Pancreas (tissue), 10 donors: ENCODE measurements around the gene FAM89A. TPM values are rescaled to one million over a fixed set of nuclear protein-coding genes. Genes with fewer than 3 reads are reported as not detected.

ENCODE experiments used
- ATAC-seq, 4 donors: fragments of 200-7000 bp; cut with Tn5 transposase; one replicate each; pipeline versions ENCODE4 v1.8.0 to v1.9.1; 2020; ENCODE audit warnings: mild to moderate bottlenecking in 4 of 4, moderate library complexity in 4 of 4
- DNase-seq, 6 donors: peaks; one replicate each; pipeline ENCODE4 v3.0.0-alpha.2; 2020
- FAIRE-seq: peaks from 2 replicates; lab custom pipeline; 2012; peaks lifted over from hg19 to GRCh38; lab: Jason Lieb, UNC
- H3K27ac ChIP-seq, 4 donors: fragments of 200-600 bp; sonication (generic); 1 replicate in 3 of 4; 2 replicates in 1 of 4; pipeline versions ENCODE4 v1.5.0 to v1.8.0; 2020
- H3K27me3 ChIP-seq, 4 donors: fragments of 200-600 bp; one replicate each; pipeline ENCODE4 v1.8.0; 2021
- H3K36me3 ChIP-seq, 3 donors: fragments of 200-600 bp; sonication (generic) in 1 of 3; one replicate each; pipeline versions ENCODE4 v1.5.0 to v1.8.0; 2020 to 2021
- H3K4me1 ChIP-seq, 3 donors: fragments of 200-600 bp; one replicate each; pipeline ENCODE4 v1.8.0; 2021
- H3K4me3 ChIP-seq, 4 donors: fragments of 200-600 bp; sonication (generic) in 2 of 4; one replicate each; pipeline versions ENCODE4 v1.5.0 to v1.8.0; 2020 to 2021
- H3K9me3 ChIP-seq, 4 donors: fragments of 200-600 bp; one replicate each; pipeline ENCODE4 v1.8.0; 2021
- CTCF ChIP-seq, 4 donors: fragments of 200-600 bp; sonication (generic) in 3 of 4; IDR thresholded peaks; one replicate each; pipeline versions ENCODE4 v1.5.0 to v1.8.0; 2021; ENCODE audit warnings: antibody characterized with exemption in 4 of 4
- WGBS, 2 donors: extraction: QIAGEN DNeasy Blood & Tissue Kit; methylation state at CpG; one replicate each; pipeline ENCODE4 v1.1.7; 2013; 5-methylcytosine and 5-hydroxymethylcytosine counted together
- intact Hi-C, 3 donors: fragments of 100-400 bp; cut with DNase I; formaldehyde crosslinking; loops; one replicate each; pipeline versions ENCODE4 v1.11.1 to v1.14.2; 2022
- polyA plus RNA-seq, 2 donors: library from polyadenylated mRNA; stranded (reverse); fragments of 200-250 nt; gene quantifications; one replicate each; pipeline ENCODE4 v1.2.3, GENCODE V29; 2013
- total RNA-seq, 6 donors: library from RNA; stranded (reverse); fragmentation: NEBNext Ultra II Directional in 4 of 6; extraction: Animal tissue kit (Norgen Biotek cat#: 25700) in 4 of 6; gene quantifications; one replicate each; pipeline versions ENCODE4 v1.2.1 to v1.2.4, GENCODE V29; 2021 to 2023
- donor health status: healthy with polysubstance abuse.
- donor health status: DM: no; HTN: no; CAD: no; lungs with moderate emphysema.
- donor health status: DM: no; HTN: no; CAD: no.
- donor health status: control.
- donor health status: control.
- donor health status: Bipolar disorder and iron deficiency.
- donor health status: DM: yes; HTN: yes; CAD: no.
- donor health status: DM: no; HTN: no; CAD: no.
- donor health status: DM: no; HTN: no; CAD: no.
- donor health status: DM: yes; HTN: yes; CAD: no.

FAM89A gene
- total and polyA plus RNA-seq, 8 donors, result 3.5 to 10.2 (median 7.4) TPM

GRCh38 chr1:231072041-231072440, 32.0 kb upstream of the FAM89A start:
- Histone ChIP-seq H3K4me1 (peaks cover 13 to 15% (median 13%) of the 10 kb centered on the region in 3 donors), H3K27ac (no peak overlapping the region), H3K4me3 (no peak overlapping the region), H3K9me3 (no peaks in the 10 kb centered on the region), H3K27me3 (no peaks in the 10 kb centered on the region), H3K36me3 (no peaks in the 10 kb centered on the region)
- no peak for TF ChIP-seq CTCF (IDR thresholded peaks at IDR 0.05)
- intact Hi-C loops, result no loop called here
- FAIRE-seq (no peak), ATAC-seq (no peak), DNase-seq (no peak)
- WGBS, 2 donors, result 90 to 96% methylated on average over 6 of the region's 6 CpGs

GRCh38 chr1:231070758-231071444, 30.8 kb upstream of the FAM89A start:
- 47 to 54% methylated on average over 8 of the region's 8 CpGs for WGBS, 2 donors
- FAIRE-seq, result no peak

GRCh38 chr1:231069333-231069732, 29.3 kb upstream of the FAM89A start:
- no peak for ATAC-seq
- WGBS, 2 donors, result 82 to 84% methylated on average over 8 of the region's 8 CpGs
- FAIRE-seq, result no peak
- no peak overlapping the region for H3K27ac ChIP-seq
- H3K4me3 ChIP-seq, result no peak overlapping the region
- peaks cover 0 to 4% (median 2%) of the 10 kb centered on the region in 3 donors for H3K4me1 ChIP-seq
- no peaks in the 10 kb centered on the region for H3K36me3 ChIP-seq
- DNase-seq, result no peak
- no peaks in the 10 kb centered on the region for H3K9me3 ChIP-seq
- H3K27me3 ChIP-seq, result no peaks in the 10 kb centered on the region
- intact Hi-C loops, result no loop called here
- no peak for TF ChIP-seq CTCF (IDR thresholded peaks at IDR 0.05)

More at GRCh38 chr1:231070758-231071444, 30.8 kb upstream of the FAM89A start:
- Histone ChIP-seq H3K36me3 (no peaks in the 10 kb centered on the region), H3K27ac (no peak overlapping the region), H3K4me1 (peaks cover 7 to 15% (median 8%) of the 10 kb centered on the region in 3 donors), H3K4me3 (no peak overlapping the region), H3K27me3 (no peaks in the 10 kb centered on the region), H3K9me3 (no peaks in the 10 kb centered on the region)
- no peak for TF ChIP-seq CTCF (IDR thresholded peaks at IDR 0.05)
- ATAC-seq, result no peak
- intact Hi-C loops, result no loop called here
- no peak for DNase-seq

GRCh38 chr1:231068762-231069161, 28.7 kb upstream of the FAM89A start:
- H3K36me3 ChIP-seq, result no peaks in the 10 kb centered on the region
- no peak for FAIRE-seq
- H3K9me3 ChIP-seq, result no peaks in the 10 kb centered on the region
- no peak for TF ChIP-seq CTCF (IDR thresholded peaks at IDR 0.05)
- no peak for ATAC-seq
- no peak overlapping the region for H3K4me3 ChIP-seq
- no peak for DNase-seq
- intact Hi-C loops, result no loop called here
- no peaks in the 10 kb centered on the region for H3K27me3 ChIP-seq
- H3K27ac ChIP-seq, result no peak overlapping the region
- H3K4me1 ChIP-seq, result no peaks in the 10 kb centered on the region
- WGBS, 2 donors, result 81 to 82% methylated on average over 4 of the region's 4 CpGs

GRCh38 chr1:231065510-231066241, 25.6 kb upstream of the FAM89A start:
- intact Hi-C loops, result no loop called here
- TF ChIP-seq CTCF (IDR thresholded peaks at IDR 0.05), result no peak
- Histone ChIP-seq H3K4me1 (no peaks in the 10 kb centered on the region), H3K27ac (no peak overlapping the region), H3K9me3 (no peaks in the 10 kb centered on the region), H3K4me3 (no peak overlapping the region), H3K36me3 (no peaks in the 10 kb centered on the region), H3K27me3 (no peaks in the 10 kb centered on the region)
- WGBS, 2 donors, result 81 to 89% methylated on average over 11 of the region's 11 CpGs
- ATAC-seq (no peak), DNase-seq (no peak), FAIRE-seq (no peak)
